K562 (cell line): ENCODE data around the gene ADAM8. TPM values are rescaled to one million over a fixed set of nuclear protein-coding genes. Genes with fewer than 3 reads are reported as not detected.

Experiments
- KAT8 ChIP-seq: fragments of 450-650 bp; IDR thresholded peaks from 2 replicates; pipeline ENCODE4 v1.6.1; 2016; ENCODE audit warnings: low read depth, mild to moderate bottlenecking
- ZNF407 ChIP-seq: fragments of 450-650 bp; IDR thresholded peaks from 2 replicates; pipeline ENCODE4 v1.6.1; 2016; ENCODE audit warnings: low read depth
- polyA plus RNA-seq, 8 experiments: library from polyadenylated mRNA; depleted of rRNA in 4 of 8; stranded (reverse) in 5 of 8; unstranded in 3 of 8; fragments of >200 nt; fragmentation: Nextera tagmentation in 2 of 8; fragmentation: Illumina TruSeq in 1 of 8; extraction: Ambion mirVana in 2 of 8; extraction: Trizol in 1 of 8; gene quantifications; 2 replicates each; pipeline versions ENCODE4 v1.2.1 to v1.2.3, GENCODE V29; 2011 to 2014; ENCODE audit warnings: inconsistent platforms in 1 of 8, missing spikeins in 1 of 8
- total RNA-seq, 7 experiments: library from RNA; depleted of rRNA in 6 of 7; stranded (reverse); fragments of >200 nt in 6 of 7; fragmentation: Illumina TruSeq in 2 of 7; extraction: Trizol in 2 of 7; gene quantifications; 2 replicates each; pipeline versions ENCODE4 v1.2.1 to v1.2.3, GENCODE V29; 2011 to 2021; ENCODE audit warnings: low replicate concordance in 1 of 7
- TF ChIP-seq, protein P1 (sequence below): fragments of 200-800 bp; sonication (Bioruptor generic); IDR thresholded peaks from 2 replicates; pipeline ENCODE4 v1.6.1; 2017; ENCODE audit warnings: missing genetic modification characterization, missing compliant biosample characterization

ADAM8 gene
- total and polyA plus RNA-seq, 9 of the 15 experiments (the other 6 are each of a cell fraction or from before 2014, with no cell fraction given), result 0.07 to 7.0 (median 1.1) TPM

- TF ChIP-seq ZNF407, result no peak
- TF ChIP-seq, protein P1, sequence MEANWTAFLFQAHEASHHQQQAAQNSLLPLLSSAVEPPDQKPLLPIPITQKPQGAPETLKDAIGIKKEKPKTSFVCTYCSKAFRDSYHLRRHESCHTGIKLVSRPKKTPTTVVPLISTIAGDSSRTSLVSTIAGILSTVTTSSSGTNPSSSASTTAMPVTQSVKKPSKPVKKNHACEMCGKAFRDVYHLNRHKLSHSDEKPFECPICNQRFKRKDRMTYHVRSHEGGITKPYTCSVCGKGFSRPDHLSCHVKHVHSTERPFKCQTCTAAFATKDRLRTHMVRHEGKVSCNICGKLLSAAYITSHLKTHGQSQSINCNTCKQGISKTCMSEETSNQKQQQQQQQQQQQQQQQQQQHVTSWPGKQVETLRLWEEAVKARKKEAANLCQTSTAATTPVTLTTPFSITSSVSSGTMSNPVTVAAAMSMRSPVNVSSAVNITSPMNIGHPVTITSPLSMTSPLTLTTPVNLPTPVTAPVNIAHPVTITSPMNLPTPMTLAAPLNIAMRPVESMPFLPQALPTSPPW (CRISPR knock-in tag), result no peak
- TF ChIP-seq KAT8, result no peak
Measured at GRCh38 chr10:133237588-133238465, 38.8 kb downstream of the ADAM8 start, which contains the start of gene VENTX (continued).
